GM18951 (cell line): ENCODE results near the gene LCNL1.

Experiments
- POLR2A ChIP-seq: IDR thresholded peaks from 4 replicates; pipeline ENCODE4 v1.6.1; 2011; ENCODE audit warnings: mild to moderate bottlenecking; ENCODE audit not compliant: insufficient read length, insufficient read depth; ENCODE audit errors: extremely low read depth
- in situ Hi-C: fragments of 300-500 bp; cut with MboI; formaldehyde crosslinking; loops from one replicate; pipeline ENCODE4 v1.12.0; 2022; ENCODE audit warnings: low sequenced_read_pairs, mixed read lengths, inconsistent platforms; ENCODE audit not compliant: unreplicated experiment

Gene LCNL1

GRCh38 chr9:137034039-137034708 lies 51.4 kb downstream of the LCNL1 start:
- in situ Hi-C loops, result loop anchor here (25.0 kb wide), 1 partner anchor 247 kb away; the partner anchor contains the start of genes CCDC183 and TMEM141

GRCh38 chr9:137034709-137035506 lies 52.1 kb downstream of the LCNL1 start:
- TF ChIP-seq POLR2A, result no peak
- in situ Hi-C loops, result loop anchor here (25.0 kb wide), 1 partner anchor 248 kb away; the partner anchor contains the start of genes CCDC183 and TMEM141

More at GRCh38 chr9:137034039-137034708, 51.4 kb downstream of the LCNL1 start:
- no peak for TF ChIP-seq POLR2A
